Amygdala (tissue), 56 donors: Measurements from ENCODE around the gene HSD17B8.

Experiments
- DNase-seq, 56 donors: peaks; one replicate each; lab custom pipeline; 2025; lab: John Stamatoyannopoulos, UW

HSD17B8 gene

DNA sequence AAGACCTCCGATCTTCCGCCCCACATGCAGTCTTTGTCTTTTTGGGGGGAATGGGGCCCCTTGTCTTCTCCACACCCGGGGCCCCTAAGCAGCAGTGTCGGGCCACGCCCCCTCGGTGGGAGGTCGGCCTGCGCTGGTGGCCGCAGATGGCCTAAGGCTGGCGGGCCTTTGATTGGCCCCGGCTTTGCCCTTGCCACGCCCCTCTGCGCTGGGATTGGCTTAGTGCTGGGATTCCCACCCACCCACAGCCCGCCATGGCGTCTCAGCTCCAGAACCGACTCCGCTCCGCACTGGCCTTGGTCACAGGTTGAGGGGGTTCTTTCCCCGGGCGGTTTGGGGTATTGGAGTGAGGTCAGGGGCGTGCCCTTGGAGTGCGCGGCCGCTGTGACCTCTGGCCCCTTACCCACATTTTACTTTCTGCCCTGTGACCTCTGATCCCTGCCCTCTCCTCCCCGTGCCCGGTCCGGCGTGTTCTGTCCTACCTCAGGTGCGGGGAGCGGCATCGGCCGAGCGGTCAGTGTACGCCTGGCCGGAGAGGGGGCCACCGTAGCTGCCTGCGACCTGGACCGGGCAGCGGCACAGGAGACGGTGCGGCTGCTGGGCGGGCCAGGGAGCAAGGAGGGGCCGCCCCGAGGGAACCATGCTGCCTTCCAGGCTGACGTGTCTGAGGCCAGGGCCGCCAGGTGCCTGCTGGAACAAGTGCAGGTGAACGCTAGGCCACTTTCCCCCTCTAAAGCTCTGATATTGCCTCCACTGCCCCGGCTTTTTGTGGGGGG is at the start of gene HSD17B8:
TSS of gene HSD17B8 (plus strand) at position 241 of the 776 bp plus-strand sequence. CDS start at position 255, 14 bp downstream.
- DNase-seq: peak in 55 of 56 donors; percentile 60 to 96 (median 85)

DNA sequence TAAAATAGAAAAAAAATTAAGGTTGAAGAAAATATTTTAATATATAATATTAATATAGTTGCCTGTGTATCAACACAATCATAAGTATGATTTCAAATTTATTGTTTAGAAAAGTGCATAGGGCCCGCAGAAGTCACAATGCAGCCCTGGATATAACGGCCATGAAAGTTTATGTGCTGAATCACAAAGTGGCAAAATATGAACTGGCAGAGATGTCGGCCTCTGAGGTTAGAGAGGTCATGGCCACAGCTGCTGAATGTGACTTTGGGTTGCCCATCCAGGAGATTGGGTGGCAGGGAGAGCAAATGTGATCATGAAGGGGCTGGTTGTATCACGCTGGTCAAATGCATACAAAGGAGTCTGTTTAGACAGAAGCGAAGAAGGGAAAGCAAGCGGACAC is 47.9 kb upstream of the HSD17B8 start:
- no peak for DNase-seq

DNA sequence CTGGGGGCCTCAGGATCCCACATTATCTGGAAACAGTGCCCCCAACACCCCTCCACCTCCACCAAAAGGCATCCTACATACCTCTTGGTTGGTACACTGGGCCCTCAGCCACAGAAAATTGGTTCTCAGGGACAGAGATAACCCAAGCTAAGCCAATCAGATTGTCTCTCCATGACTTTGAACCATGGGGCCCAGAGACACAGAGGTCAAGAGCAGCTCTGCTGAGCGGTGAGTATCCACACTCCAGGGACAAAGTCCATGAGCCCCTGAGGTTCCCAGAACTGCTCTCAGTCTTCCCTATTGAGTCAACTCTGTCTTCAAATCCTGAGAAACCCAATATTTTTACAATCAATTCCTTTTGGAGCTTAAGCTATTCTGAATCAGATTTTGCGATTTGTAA is 47.5 kb upstream of the HSD17B8 start:
- DNase-seq: no peak

DNA sequence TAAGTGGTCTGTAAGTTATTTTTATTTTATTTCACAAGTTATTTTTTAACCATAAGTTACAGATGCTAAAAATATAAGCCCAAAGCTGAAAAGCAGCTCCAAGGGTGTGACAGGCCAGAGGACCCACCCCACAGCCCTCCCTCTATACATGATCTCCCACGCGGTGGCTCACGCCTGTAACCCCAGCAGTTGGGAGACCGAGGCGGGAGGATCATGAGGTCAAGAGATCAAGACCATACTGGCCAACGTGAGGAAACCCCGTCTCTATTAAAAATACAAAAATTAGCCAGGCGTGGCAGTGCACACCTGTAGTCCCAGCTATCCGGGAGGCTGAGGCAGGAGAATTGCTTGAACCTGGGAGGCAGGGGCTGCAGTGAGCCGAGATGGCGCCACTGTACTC is 44.4 kb upstream of the HSD17B8 start:
- DNase-seq: no peak

DNA sequence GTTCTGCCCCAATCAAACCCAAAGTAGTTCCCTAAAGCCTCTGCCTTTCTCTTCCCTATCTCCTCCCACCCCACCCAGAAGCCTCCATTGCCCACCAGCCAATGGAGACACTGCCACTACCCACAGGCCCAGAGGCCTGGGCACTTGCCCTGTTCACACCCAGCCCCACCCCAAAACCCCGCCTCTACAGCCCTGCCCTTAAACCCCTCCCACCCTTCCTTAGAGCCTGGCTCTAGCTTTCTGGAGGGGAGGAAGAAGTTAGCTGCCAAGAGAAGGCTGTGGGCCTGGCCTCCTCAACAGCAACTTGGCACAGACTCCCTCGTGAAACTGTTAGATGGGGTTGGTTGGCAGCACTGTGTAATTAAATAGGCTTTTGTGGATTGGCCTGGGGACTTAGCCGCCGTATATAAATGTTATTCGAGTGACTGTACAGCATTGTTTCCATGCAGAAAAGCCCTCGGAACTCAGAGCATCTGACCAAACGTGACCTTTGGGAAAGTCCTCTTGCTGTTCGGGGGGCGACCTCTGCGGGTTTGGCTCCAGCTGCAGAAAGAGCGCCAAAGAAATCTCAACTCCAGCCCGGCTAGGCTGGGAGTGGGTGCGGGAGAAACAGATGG is 43.6 kb upstream of the HSD17B8 start:
- peak in 21 of 56 donors; percentile 4 to 56 (median 24) for DNase-seq

DNA sequence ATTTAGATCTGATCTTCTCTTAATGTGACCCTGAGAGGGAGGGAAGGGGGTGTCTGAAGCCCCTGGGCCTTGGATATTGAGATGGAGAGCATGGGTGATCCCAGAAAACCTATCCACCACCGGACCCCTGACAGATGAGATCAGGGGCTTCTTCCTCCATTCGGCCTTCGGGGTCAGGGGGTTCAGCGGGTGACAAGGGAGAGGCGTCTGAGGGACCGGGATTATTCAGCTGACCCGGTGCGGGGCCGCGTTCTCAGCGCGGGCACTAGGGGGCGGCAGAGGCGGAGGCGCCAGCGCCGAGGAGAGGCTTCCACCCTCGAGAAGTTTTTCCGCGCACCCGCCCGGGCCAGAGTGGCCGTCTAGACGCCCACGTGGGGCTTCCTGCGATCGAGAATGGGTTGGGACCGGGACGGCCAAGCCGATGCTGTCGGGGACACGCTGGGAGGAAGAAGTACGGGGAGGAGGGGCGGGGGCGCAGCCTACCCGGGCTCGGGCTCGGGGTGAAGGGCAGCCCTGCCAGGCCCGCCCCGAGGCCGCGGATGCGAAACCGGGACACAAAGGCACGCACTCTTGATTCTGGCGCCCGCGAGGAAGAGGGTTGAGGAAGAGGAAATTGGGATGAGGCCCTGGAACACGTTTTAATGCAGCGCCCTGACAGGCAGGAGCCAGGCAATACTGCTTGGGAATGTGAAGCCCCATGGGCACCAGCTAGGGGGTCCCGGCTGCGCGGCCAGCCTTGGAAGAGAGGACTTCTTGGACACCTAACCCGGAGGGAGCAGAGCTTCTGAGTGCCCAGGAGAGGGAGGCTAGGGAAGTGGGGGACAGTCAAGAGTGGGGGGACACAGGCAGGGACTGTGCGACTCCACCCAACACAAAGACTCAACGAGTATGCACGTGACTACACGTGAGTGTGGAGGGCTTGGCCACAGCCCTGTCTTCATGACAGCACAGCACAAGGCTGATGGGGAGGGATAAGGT is 42.8 kb upstream of the HSD17B8 start:
- DNase-seq: peak in 47 of 56 donors; percentile 8 to 81 (median 48)

GRCh38 chr6:33163540-33163939 is 40.9 kb upstream of the HSD17B8 start:
- no peak for DNase-seq

GRCh38 chr6:33164176-33164575 is 40.3 kb upstream of the HSD17B8 start:
- no peak for DNase-seq

GRCh38 chr6:33164665-33165373 is 39.6 kb upstream of the HSD17B8 start:
- no peak for DNase-seq

DNA sequence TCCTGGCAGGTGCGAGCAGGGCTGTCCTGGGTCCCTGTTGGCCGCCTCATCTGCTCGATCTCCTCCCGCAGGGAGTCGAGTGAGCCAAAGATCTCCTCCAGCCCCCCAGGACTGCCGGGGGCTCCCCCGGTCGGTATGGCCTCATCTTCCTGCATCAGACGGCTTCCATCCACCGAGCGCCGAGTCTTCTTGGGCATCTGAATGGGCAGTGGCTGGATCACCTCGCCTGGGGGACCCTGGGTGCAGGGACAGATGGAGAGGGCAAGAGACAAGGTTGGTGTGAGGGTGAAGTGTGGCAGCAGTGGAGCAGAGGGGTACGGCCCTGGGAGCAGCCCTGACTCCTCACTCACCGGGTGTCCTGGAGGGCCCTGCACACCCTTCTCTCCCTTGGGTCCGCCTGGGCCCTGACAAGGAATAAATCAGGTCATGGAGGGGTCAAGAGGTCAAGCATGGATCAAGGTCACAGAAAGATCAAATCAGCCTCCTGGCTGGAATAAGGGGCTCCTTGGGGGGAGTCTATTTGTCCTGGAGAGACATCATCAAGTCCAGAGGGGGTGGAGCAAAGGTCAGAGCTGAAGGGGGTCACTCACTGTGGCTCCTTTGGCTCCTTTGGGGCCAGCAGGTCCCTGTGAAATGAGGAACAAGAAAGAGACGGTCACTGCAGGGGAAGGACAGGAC is 38.7 kb upstream of the HSD17B8 start:
- DNase-seq: no peak

GRCh38 chr6:33166363-33166762 is 38.1 kb upstream of the HSD17B8 start:
- DNase-seq: no peak

GRCh38 chr6:33166811-33167210 is 37.6 kb upstream of the HSD17B8 start:
- DNase-seq: no peak

- no peak for DNase-seq
Observed at GRCh38 chr6:33167374-33168283, 36.8 kb upstream of the HSD17B8 start.

GRCh38 chr6:33168284-33168601 is 36.2 kb upstream of the HSD17B8 start:
- no peak for DNase-seq

- DNase-seq: no peak
Observed at GRCh38 chr6:33168639-33169038, 35.8 kb upstream of the HSD17B8 start.

DNA sequence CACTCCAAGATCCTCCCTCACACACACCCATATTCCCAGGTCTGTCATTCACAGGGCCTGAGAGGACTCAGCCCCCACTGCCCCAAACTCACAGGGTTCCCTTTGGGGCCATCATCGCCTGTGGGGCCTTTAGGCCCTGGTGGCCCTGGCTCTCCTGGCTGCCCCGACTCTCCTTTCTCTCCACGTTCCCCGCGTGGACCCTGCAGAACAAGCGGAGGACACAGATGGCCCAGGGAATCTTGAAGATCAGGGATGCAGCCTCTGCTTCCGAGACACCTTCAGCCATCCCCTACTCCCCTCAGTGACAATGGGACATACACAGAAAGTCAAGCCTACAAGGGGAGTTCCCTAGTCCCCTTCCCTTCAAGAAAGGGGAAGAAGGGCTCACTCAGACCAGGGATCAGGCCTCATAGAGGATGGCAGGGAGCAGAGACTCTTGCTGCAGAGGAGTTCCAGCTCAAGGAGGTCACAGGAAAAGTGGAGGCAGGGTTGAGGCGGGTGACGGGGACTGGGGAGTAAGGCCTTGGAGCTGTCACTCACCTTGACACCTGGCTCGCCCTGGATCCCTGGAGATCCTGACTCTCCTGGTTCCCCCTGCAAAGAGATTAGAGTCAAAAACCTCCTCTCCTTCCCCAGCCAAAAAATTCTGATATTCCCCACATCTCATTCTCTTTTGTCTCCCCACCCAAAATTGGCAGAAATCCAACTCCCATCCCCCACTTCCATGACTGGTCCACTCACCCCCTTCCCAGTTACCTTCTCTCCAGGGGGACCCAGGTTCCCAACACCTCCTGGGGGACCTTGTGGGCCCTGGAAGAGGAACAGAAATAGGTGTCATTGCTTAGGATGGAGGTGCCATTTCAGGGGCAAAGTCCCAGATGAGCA is 34.9 kb upstream of the HSD17B8 start:
- DNase-seq: no peak

DNA sequence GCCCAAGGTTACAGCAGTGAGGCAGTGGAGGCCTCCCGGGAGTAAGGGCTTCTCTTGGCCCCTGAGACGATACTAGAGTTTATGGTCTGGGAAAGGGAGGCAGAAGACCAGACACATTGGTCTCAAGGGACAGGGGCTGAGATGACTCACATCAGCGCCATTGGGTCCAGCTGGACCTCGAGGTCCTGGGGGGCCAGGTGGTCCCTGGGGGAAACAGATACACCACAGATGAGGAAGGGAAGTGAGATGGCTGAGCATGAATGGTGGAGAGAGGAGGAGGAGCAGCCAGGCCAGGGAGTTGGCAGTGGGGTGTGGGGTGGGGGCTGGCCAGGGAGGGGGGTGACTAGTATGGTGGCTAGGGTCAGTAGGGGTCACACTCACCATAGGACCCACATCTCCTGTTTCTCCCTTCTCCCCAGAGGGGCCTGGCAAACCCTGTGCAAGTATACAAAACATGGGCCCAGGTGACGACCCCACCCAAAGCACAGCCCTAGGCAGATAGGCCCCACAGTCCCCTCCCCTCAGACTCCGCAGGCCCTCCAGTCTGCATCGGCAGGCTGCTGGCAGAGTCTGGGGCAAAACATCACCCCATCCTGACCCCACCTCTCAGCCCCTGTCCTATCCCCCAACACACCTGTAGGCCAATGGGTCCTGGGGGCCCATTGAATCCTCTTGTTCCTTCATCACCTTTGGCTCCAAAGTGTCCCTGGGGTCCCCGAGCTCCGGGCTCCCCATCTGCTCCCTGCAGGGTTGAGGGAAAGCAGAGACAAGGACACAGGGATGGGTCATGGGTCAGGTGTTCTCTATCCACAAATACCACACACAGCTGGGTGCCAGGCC is 34.1 kb upstream of the HSD17B8 start:
- no peak for DNase-seq
